Measurements from ENCODE around the gene GPR87.

DNA sequence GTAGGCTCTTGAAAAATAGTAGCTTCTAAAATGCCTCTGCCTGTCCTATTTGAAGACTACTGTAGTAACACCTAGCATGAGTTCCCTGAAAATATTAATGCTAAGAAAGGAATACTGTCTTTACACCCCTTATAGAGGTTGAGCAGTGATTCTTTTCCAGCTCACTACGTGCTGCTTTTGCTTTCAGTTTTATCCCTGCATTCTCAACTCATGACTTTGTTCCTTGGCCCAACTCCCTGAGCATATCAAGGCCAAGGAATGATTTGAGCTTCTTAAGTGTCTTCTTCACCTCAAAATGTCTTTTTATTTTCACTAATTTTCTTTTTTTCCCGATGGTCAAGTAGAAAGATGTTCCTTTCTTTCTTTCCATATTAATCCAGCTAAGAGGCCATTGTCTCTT lies 29.2 kb upstream of the GPR87 start:
- TF ChIP-seq, protein P1, sequence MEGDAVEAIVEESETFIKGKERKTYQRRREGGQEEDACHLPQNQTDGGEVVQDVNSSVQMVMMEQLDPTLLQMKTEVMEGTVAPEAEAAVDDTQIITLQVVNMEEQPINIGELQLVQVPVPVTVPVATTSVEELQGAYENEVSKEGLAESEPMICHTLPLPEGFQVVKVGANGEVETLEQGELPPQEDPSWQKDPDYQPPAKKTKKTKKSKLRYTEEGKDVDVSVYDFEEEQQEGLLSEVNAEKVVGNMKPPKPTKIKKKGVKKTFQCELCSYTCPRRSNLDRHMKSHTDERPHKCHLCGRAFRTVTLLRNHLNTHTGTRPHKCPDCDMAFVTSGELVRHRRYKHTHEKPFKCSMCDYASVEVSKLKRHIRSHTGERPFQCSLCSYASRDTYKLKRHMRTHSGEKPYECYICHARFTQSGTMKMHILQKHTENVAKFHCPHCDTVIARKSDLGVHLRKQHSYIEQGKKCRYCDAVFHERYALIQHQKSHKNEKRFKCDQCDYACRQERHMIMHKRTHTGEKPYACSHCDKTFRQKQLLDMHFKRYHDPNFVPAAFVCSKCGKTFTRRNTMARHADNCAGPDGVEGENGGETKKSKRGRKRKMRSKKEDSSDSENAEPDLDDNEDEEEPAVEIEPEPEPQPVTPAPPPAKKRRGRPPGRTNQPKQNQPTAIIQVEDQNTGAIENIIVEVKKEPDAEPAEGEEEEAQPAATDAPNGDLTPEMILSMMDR (IDR thresholded peaks at IDR 0.05), result no peak
- TF ChIP-seq EP300 (IDR thresholded peaks at IDR 0.05; ENCODE audit: low read depth) (no peak), POLR2A (IDR thresholded peaks at IDR 0.05) (no peak), POLR2AphosphoS5 (IDR thresholded peaks at IDR 0.05) (no peak)
